ENCODE results near the gene FBXO31.

FBXO31 gene

DNA sequence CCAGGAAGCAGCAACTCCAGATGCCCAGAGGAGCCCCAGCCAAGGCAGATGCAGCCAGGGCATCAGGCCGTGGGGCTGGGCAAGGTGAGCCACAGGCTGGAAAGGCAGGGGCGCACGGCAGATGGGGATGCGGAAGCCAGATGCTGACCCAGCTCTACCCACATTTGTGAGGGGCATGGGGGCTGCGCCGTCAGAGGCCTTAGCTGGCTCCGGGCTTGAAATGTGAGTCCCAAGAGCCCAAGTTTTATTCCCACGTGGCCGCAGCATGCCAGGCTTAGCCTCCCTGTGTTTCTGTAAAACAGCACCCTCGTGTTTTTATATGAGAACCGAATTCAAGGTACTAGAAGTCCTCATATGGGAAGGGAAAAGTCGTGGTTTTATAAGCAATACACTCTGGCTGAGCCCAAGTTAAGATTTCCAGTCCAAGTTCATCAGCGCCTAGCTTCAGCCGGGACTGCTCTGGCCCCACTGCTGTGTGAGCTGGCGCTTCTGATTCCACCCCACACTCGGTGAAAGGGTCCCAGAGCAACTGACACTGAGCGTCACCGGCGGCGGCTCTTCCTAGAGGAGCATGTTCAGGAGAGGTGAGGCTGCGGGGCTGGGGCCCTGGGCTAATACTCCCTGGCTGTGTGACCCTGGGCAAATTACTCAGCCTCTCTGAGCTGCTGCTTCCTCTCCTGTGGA, 59.7 kb downstream of the FBXO31 start:
- TF ChIP-seq, protein P1, sequence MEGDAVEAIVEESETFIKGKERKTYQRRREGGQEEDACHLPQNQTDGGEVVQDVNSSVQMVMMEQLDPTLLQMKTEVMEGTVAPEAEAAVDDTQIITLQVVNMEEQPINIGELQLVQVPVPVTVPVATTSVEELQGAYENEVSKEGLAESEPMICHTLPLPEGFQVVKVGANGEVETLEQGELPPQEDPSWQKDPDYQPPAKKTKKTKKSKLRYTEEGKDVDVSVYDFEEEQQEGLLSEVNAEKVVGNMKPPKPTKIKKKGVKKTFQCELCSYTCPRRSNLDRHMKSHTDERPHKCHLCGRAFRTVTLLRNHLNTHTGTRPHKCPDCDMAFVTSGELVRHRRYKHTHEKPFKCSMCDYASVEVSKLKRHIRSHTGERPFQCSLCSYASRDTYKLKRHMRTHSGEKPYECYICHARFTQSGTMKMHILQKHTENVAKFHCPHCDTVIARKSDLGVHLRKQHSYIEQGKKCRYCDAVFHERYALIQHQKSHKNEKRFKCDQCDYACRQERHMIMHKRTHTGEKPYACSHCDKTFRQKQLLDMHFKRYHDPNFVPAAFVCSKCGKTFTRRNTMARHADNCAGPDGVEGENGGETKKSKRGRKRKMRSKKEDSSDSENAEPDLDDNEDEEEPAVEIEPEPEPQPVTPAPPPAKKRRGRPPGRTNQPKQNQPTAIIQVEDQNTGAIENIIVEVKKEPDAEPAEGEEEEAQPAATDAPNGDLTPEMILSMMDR (IDR thresholded peaks at IDR 0.05; ENCODE audit: low read depth, low read length): no peak
- DNase-seq (ENCODE audit: low read depth, low spot score): no peak
- in situ Hi-C loops (cut with HindIII; ENCODE audit: low sequenced_read_pairs): no loop called here
- H3K4me3 ChIP-seq (ENCODE audit: low read depth, low read length): no peak overlapping the region

DNA sequence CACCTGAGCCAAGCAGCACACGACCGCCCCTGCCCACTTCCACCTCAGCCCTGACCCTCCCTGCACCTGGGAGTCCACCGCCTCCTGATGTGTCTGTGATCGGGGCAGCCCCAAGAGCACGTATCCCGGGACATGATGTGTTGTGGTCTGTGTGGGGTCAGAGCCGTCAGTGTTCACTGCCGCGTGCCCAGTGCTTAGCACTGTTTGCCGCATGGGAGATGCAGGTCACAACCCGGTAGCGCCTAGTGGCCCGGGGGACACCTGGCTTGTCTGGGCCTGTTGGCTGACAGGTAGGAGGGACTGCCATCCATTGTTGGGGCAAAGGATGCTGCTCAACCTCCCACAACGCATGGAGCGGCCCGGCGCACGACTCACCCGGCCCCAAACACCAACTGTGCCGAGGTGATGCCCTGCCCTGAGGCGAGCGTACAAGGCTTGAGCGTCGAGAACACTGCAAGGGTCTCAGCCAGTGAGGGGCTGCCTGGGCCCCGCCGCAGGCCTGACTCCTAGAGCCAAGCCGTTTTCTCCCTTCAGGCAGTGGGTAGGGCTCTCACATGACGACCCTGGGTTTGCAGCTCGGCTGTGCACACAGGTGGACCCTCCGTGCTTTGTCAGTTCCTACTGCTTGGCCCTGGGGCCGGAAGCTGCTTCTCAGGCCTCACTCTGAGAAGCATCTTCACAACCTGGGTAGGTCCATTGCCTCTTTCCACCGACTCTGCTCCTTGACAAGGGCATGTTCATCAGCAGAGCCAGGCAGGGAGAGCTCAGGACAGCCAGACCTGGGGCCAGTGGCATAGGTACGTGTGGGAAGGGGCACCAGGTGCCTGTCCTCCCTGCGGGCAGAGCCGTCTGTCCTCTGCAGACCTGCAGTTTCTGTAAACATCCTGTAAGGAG, 60.5 kb downstream of the FBXO31 start:
- DNase-seq (ENCODE audit: low read depth, low spot score): no peak
- TF ChIP-seq, protein P1 (IDR thresholded peaks at IDR 0.05; ENCODE audit: low read depth, low read length): no peak
- in situ Hi-C loops (cut with HindIII; ENCODE audit: low sequenced_read_pairs): no loop called here
- H3K4me3 ChIP-seq (ENCODE audit: low read depth, low read length): no peak overlapping the region

DNA sequence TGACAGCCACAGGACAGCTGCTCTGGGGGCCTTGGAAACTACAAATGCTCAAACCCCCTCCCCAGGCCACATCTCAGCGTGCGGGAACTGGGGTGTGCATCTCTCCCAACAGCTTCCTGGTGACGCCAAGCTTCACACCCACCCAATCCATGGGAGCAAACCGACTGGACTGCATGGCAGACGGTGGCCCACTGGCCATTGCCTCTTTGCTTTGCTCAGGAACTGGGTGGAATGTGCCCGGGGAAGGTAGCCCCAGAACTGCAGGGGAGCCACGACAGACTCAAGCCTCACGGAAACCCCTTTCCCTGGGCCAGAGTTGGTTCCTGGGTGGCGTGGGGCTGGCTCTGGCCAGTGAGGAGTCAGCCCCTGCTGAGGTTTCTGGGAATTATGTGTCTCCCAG, 61.2 kb downstream of the FBXO31 start:
- TF ChIP-seq, protein P1 (IDR thresholded peaks at IDR 0.05; ENCODE audit: low read depth, low read length): no peak
- in situ Hi-C loops (cut with HindIII; ENCODE audit: low sequenced_read_pairs): no loop called here
- no peak for DNase-seq (ENCODE audit: low read depth, low spot score)
- H3K4me3 ChIP-seq (ENCODE audit: low read depth, low read length): no peak overlapping the region

DNA sequence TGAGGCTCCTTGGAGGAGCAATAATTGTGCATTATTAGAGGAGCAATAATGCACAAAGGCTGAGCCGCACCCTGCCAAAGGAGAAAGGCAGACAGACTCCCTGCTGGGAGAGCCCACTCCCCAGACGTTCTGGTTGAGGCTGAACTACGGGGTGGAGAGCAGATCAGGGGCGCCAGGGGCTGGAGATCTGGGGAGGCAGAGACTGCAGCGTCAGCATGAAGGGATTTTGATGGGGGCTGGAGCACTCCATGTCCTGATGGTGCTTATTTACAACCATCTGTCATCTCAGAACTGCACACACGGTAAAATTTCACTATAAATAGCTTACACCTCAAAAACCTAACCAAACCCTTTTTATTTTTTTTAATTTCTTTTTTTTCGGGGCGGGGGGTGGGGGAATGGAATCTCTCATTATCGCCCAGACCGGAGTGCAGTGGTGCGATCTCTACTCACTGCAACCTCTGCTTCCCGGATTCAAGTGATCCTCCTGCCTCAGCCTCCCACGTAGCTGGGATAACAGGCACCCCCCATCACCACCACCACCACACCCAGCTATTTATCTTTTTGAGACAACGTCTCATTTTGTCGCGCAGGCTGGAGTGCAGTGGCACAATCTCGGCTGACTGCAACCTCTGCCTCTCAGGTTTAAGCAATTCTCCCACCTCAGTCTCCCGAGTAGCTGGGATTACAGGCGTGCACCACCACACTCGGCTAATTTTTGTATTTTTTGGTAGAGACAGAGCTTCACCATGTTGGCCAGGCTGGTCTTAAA, 62.1 kb downstream of the FBXO31 start:
- in situ Hi-C loops (cut with HindIII; ENCODE audit: low sequenced_read_pairs): no loop called here

DNA sequence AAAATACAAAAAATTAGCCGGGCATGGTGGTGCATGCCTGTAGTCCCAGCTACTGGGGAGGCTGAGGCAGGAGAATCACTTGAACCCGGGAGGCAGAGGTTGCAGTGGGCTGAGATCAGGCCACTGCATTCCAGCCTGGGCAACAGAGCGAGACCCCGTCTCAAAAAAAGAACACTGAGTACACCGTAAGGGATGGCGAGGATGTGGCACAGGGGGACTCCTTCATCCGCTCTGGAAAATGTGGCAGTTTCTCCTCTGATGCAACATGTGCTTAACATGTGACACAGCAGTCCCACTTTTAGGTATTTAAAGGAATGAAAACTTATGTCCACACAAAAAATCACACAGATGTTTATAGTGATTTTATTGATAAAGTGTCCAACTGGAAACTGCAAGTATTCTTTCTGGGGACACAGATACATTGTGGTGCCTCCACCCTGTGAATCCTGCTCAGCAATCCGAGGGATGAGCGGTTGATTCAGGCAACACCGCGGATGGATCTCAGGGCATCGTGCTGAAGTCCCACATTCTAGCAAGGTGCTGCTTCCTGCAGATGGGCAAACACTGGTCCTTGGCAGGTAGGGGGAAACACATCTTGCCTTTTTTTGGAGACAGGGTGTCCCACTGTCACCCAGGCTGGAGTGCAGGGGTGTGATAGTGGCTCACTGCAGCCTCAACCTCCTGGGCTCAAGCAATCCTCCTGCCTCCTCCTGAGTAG, 62.9 kb downstream of the FBXO31 start:
- in situ Hi-C loops (cut with HindIII; ENCODE audit: low sequenced_read_pairs): no loop called here
- TF ChIP-seq, protein P1 (IDR thresholded peaks at IDR 0.05; ENCODE audit: low read depth, low read length): no peak
- DNase-seq (ENCODE audit: low read depth, low spot score): no peak
- H3K4me3 ChIP-seq (ENCODE audit: low read depth, low read length): no peak overlapping the region

More for the DNA sequence above, 62.1 kb downstream of the FBXO31 start:
- no peak for DNase-seq (ENCODE audit: low read depth, low spot score)
- TF ChIP-seq, protein P1 (IDR thresholded peaks at IDR 0.05; ENCODE audit: low read depth, low read length): no peak
- H3K4me3 ChIP-seq (ENCODE audit: low read depth, low read length): no peak overlapping the region
